Measurements from ENCODE around the gene PRRX2. TPM values are rescaled to one million over a fixed set of nuclear protein-coding genes. Genes with fewer than 3 reads are reported as not detected.
"Not testable (repeated sequence)": the region's sequence is repeated elsewhere in the genome, so short reads cannot be mapped to it uniquely, and the experiment has no call there.

PRRX2 gene
- total RNA-seq, 2 donors from 2014 or later: 4.3 to 14.3 TPM

DNA sequence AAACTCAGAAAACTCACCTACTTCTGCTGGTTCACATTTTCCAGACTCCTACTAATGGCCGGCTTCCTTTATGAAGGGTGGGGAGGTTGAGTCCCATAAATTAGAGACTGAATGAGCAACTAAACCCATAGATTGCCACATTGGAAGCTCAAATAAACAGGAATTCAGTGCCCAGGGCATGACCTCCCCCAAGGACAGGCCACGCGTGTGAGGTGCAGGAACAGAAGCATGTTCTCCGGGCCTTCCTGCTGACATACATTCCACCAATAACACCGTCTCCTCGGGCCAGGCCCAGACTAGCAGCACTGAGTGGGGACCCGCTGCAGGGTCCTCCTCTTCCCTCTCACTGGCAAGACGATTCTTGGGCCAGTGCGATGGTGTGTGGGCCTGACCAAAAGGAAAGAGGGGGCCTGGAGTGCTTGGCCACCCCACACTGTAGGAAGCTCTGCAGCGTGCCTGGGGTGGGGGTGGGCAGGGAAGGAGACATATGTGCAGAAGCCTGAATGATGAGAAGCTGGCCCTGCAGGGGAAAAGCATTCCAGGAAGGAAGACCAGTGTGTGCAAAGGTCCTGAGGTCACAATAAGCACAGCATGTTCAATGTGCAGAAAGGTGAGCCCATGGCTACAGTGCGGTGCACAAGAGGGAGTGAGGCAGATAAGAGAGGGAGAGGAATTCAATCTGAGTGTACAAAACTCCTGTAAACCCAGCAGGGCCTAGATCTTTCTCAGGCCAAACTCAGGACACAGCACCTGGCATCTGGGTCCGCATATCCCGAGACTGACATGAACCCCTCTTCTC is 75.4 kb downstream of the PRRX2 start:
- no peaks in the 10 kb centered on the region for H3K9me3 ChIP-seq
- no peaks in the 10 kb centered on the region for H3K4me1 ChIP-seq (replicated peaks)
- H3K27ac ChIP-seq: no peak overlapping the region
- no peaks in the 10 kb centered on the region for H3K36me3 ChIP-seq
- H3K27me3 ChIP-seq (replicated peaks; ENCODE audit: insufficient read depth): no peaks in the 10 kb centered on the region
- intact Hi-C loops (cut with DNase I): no loop called here
- DNase-seq (ENCODE audit: low spot score): no peak
- H3K4me3 ChIP-seq: no peak overlapping the region
- 91% methylated on average over 13 of the region's 13 CpGs for WGBS
- TF ChIP-seq POLR2AphosphoS5 (IDR thresholded peaks at IDR 0.05) (no peak), POLR2A (IDR thresholded peaks at IDR 0.05) (no peak), CTCF (IDR thresholded peaks at IDR 0.05) (no peak)

DNA sequence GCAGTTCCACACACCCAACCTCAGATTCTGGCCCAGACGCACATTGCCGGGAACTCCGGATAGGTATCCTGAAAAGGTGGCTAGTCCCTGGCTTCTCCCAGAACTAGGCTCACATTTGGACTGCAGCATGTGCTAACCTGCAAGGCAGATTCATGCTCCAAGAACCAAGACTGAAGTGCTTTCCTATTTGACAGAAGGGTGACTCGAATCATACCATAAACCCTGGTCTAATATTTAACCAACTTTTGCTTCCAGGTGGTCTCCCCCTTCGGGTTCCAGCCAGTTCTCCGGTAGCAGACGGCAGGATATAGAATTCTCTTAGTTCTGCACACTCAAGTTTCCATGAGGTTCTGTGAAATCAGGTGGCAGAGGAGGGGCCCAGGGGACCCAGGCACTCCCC is 79.8 kb downstream of the PRRX2 start:
- Histone ChIP-seq H3K27ac (no peak overlapping the region), H3K4me3 (no peak overlapping the region), H3K9me3 (no peaks in the 10 kb centered on the region), H3K36me3 (no peaks in the 10 kb centered on the region), H3K4me1 (replicated peaks) (no peaks in the 10 kb centered on the region), H3K27me3 (replicated peaks; ENCODE audit: insufficient read depth) (no peaks in the 10 kb centered on the region)
- TF ChIP-seq CTCF (IDR thresholded peaks at IDR 0.05) (no peak), POLR2AphosphoS5 (IDR thresholded peaks at IDR 0.05) (no peak), POLR2A (IDR thresholded peaks at IDR 0.05) (no peak)
- intact Hi-C loops (cut with DNase I): no loop called here
- DNase-seq (ENCODE audit: low spot score): no peak
- WGBS: 58% methylated on average over 7 of the region's 7 CpGs

GRCh38 chr9:129746092-129746777 is 80.8 kb downstream of the PRRX2 start:
- Histone ChIP-seq H3K4me3 (no peak overlapping the region), H3K36me3 (no peaks in the 10 kb centered on the region), H3K4me1 (replicated peaks) (no peaks in the 10 kb centered on the region), H3K27ac (no peak overlapping the region), H3K27me3 (replicated peaks; ENCODE audit: insufficient read depth) (no peaks in the 10 kb centered on the region), H3K9me3 (no peaks in the 10 kb centered on the region)
- intact Hi-C loops (cut with DNase I): no loop called here
- no peak for DNase-seq (ENCODE audit: low spot score)
- TF ChIP-seq POLR2AphosphoS5 (IDR thresholded peaks at IDR 0.05) (no peak), CTCF (IDR thresholded peaks at IDR 0.05) (no peak), POLR2A (IDR thresholded peaks at IDR 0.05) (no peak)
- 87% methylated on average over 9 of the region's 9 CpGs for WGBS

GRCh38 chr9:129748249-129748648 is 82.8 kb downstream of the PRRX2 start:
- H3K36me3 ChIP-seq: no peaks in the 10 kb centered on the region
- intact Hi-C loops (cut with DNase I): no loop called here
- no peak for DNase-seq (ENCODE audit: low spot score)
- H3K4me1 ChIP-seq (replicated peaks): peaks cover 7% of the 10 kb centered on the region
- 77% methylated on average over 5 of the region's 5 CpGs for WGBS
- no peaks in the 10 kb centered on the region for H3K27me3 ChIP-seq (replicated peaks; ENCODE audit: insufficient read depth)
- H3K4me3 ChIP-seq: no peak overlapping the region
- H3K27ac ChIP-seq: no peak overlapping the region
- TF ChIP-seq CTCF (IDR thresholded peaks at IDR 0.05) (no peak), POLR2A (IDR thresholded peaks at IDR 0.05) (no peak), POLR2AphosphoS5 (IDR thresholded peaks at IDR 0.05) (no peak)
- H3K9me3 ChIP-seq: no peaks in the 10 kb centered on the region

DNA sequence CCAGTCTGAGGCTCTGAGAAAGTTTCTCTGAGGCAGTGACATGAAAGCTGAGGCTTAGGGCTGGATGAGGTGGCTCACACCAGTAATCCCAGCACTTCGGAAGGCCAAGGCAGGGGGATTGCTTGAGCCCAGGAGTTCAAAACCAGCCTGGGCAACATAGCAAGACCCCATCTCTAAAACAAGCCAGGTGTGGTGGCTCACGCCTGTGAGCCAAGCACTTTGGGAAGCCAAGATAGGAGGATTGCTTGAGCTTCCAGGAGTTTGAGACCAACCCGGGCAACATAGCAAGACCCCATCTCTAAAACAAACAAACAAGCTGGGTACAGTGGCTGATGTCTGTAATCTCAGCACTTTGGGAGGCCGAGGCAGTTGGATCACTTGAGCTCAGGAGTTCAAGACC is 83.6 kb downstream of the PRRX2 start:
- intact Hi-C loops (cut with DNase I); H3K4me1 ChIP-seq (replicated peaks); H3K9me3 ChIP-seq; H3K27me3 ChIP-seq (replicated peaks; ENCODE audit: insufficient read depth); DNase-seq (ENCODE audit: low spot score); H3K27ac ChIP-seq; H3K36me3 ChIP-seq; H3K4me3 ChIP-seq: not testable (repeated sequence)
- WGBS: 97% methylated on average over 4 of the region's 4 CpGs
